Fibroblast of pulmonary artery (primary cell): ENCODE results near the gene LAMC1.
"Not testable (repeated sequence)": the region's sequence is repeated elsewhere in the genome, so short reads cannot be mapped to it uniquely, and the experiment has no call there.

Experiments
- DNase-seq: peaks from one replicate; pipeline ENCODE4 v3.0.0-alpha.2; 2010; ENCODE audit warnings: low read depth
- H3K4me3 ChIP-seq: replicated peaks from 2 replicates; pipeline ENCODE4 v1.5.1; 2011; ENCODE audit warnings: low read depth, mild to moderate bottlenecking, control low read depth, low read length, moderate library complexity
- CTCF ChIP-seq: IDR thresholded peaks from 2 replicates; pipeline ENCODE4 v1.5.1; 2011; ENCODE audit warnings: mild to moderate bottlenecking, control low read depth, low read length, inconsistent platforms; ENCODE audit errors: missing control alignments

LAMC1 gene

DNA sequence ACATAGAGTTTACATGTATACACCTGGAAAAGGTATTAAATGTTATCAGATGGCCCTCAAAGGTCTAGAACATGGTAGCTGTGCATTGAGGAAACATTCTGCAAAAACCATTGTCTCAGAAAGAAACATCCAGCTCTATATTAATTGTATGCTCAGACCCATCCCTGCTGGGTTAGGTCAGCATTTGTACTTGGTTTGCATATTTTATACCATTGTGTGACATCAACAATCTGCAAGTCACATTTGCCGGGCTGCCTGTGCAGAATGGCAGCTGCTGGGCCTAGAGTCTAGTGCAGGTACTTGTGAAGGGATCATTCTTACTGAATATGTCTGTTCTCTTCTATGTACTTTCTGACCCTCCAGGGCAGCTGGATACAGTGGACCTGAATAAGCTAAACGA, 119.0 kb downstream of the LAMC1 start:
- no peak overlapping the region for H3K4me3 ChIP-seq
- no peak for DNase-seq
- no peak for TF ChIP-seq CTCF

DNA sequence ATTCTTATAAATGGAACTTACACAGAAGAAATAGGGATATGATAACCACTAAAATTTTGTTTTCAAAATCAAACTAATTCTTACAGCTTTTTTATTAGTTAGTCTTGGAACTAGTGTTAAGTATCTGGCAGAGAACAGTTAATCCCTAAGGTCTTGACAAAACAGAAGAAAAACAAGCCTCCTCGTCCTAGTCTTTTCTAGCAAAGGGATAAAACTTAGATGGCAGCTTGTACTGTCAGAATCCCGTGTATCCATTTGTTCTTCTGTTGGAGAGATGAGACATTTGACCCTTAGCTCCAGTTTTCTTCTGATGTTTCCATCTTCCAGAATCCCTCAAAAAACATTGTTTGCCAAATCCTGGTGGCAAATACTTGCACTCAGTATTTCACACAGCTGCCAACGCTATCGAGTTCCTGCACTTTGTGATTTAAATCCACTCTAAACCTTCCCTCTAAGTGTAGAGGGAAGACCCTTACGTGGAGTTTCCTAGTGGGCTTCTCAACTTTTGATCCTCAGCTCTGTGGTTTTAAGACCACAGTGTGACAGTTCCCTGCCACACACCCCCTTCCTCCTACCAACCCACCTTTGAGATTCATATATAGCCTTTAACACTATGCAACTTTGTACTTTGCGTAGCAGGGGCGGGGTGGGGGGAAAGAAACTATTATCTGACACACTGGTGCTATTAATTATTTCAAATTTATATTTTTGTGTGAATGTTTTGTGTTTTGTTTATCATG, 120.5 kb downstream of the LAMC1 start:
- no peak for TF ChIP-seq CTCF
- no peak for DNase-seq
- no peak overlapping the region for H3K4me3 ChIP-seq

GRCh38 chr1:183144752-183145151, 121.5 kb downstream of the LAMC1 start:
- DNase-seq = no peak
- H3K4me3 ChIP-seq = no peak overlapping the region
- no peak for TF ChIP-seq CTCF

GRCh38 chr1:183147735-183148134, 124.5 kb downstream of the LAMC1 start:
- TF ChIP-seq CTCF = no peak
- no peak overlapping the region for H3K4me3 ChIP-seq
- DNase-seq = peak; percentile 37

GRCh38 chr1:183148599-183148998, 125.4 kb downstream of the LAMC1 start:
- no peak for TF ChIP-seq CTCF
- peak; percentile 39 for DNase-seq
- H3K4me3 ChIP-seq = no peak overlapping the region

GRCh38 chr1:183149273-183149672, 126.1 kb downstream of the LAMC1 start:
- DNase-seq = no peak
- H3K4me3 ChIP-seq = no peak overlapping the region
- no peak for TF ChIP-seq CTCF

GRCh38 chr1:183150032-183150431, 126.8 kb downstream of the LAMC1 start:
- DNase-seq, H3K4me3 ChIP-seq: not testable (repeated sequence)
